ENCODE measurements around the gene PLD3. TPM values are rescaled to one million over a fixed set of nuclear protein-coding genes. Genes with fewer than 3 reads are reported as not detected.
"Not testable (repeated sequence)": the region's sequence is repeated elsewhere in the genome, so short reads cannot be mapped to it uniquely, and the experiment has no call there.

The PLD3 gene
- total RNA-seq, 1 donor from 2014 or later, result 112 TPM

GRCh38 chr19:40331052-40331451, 17.4 kb upstream of the PLD3 start:
- FAIRE-seq (no peak), DNase-seq (ENCODE audit: low spot score in 2 of 2) (no peak)

GRCh38 chr19:40332669-40333068, 15.8 kb upstream of the PLD3 start:
- no peak for FAIRE-seq
- peak in 1 of 2 donors; percentile 41 for DNase-seq (ENCODE audit: low spot score in 2 of 2)

- FAIRE-seq; DNase-seq (ENCODE audit: low spot score in 2 of 2): not testable (repeated sequence)
Observed at GRCh38 chr19:40333083-40333482, 15.4 kb upstream of the PLD3 start.

GRCh38 chr19:40335101-40335500, 13.4 kb upstream of the PLD3 start:
- FAIRE-seq, result no peak
- DNase-seq (ENCODE audit: low spot score in 2 of 2), result no peak

- DNase-seq (ENCODE audit: low spot score in 2 of 2) (no peak), FAIRE-seq (no peak)
Observed at GRCh38 chr19:40335855-40336600, 12.5 kb upstream of the PLD3 start.

- DNase-seq (ENCODE audit: low spot score in 2 of 2) (no peak), FAIRE-seq (no peak)
Observed at GRCh38 chr19:40336601-40336900, 11.9 kb upstream of the PLD3 start.

- no peak for FAIRE-seq
- no peak for DNase-seq (ENCODE audit: low spot score in 2 of 2)
Observed at GRCh38 chr19:40337107-40337506, 11.4 kb upstream of the PLD3 start.

GRCh38 chr19:40337594-40337993, 10.9 kb upstream of the PLD3 start:
- no peak for DNase-seq (ENCODE audit: low spot score in 2 of 2)
- no peak for FAIRE-seq

- FAIRE-seq (no peak), DNase-seq (ENCODE audit: low spot score in 2 of 2) (no peak)
Observed at GRCh38 chr19:40339018-40339728, 9.3 kb upstream of the PLD3 start.

GRCh38 chr19:40341601-40342482, 6.7 kb upstream of the PLD3 start:
- DNase-seq (ENCODE audit: low spot score in 2 of 2) (no peak), FAIRE-seq (no peak)

GRCh38 chr19:40342644-40343311, 5.7 kb upstream of the PLD3 start:
- FAIRE-seq, result no peak

GRCh38 chr19:40344422-40344821, 4.1 kb upstream of the PLD3 start:
- no peak for DNase-seq (ENCODE audit: low spot score in 2 of 2)
- no peak for FAIRE-seq

More at GRCh38 chr19:40342644-40343311, 5.7 kb upstream of the PLD3 start:
- no peak for DNase-seq (ENCODE audit: low spot score in 2 of 2)

- DNase-seq (ENCODE audit: low spot score in 2 of 2) (peak in 1 of 2 donors; percentile 69), FAIRE-seq (no peak)
Observed at GRCh38 chr19:40348961-40349507, 539 bp downstream of the PLD3 start.

GRCh38 chr19:40355975-40356680, 7.6 kb downstream of the PLD3 start:
- DNase-seq (ENCODE audit: low spot score in 2 of 2) (no peak), FAIRE-seq (no peak)

GRCh38 chr19:40356681-40357595, 8.4 kb downstream of the PLD3 start:
- DNase-seq (ENCODE audit: low spot score in 2 of 2), result no peak
- FAIRE-seq, result no peak

GRCh38 chr19:40357640-40358039, 9.1 kb downstream of the PLD3 start:
- DNase-seq (ENCODE audit: low spot score in 2 of 2) (no peak), FAIRE-seq (no peak)

GRCh38 chr19:40358773-40359172, 10.3 kb downstream of the PLD3 start:
- FAIRE-seq, result no peak
- DNase-seq (ENCODE audit: low spot score in 2 of 2), result no peak

GRCh38 chr19:40360020-40360707, 11.7 kb downstream of the PLD3 start:
- no peak for DNase-seq (ENCODE audit: low spot score in 2 of 2)
- no peak for FAIRE-seq

All from frontal cortex (tissue), 4 donors.